Panc1 (cell line): ENCODE results near the gene UBE2L5. TPM values are rescaled to one million over a fixed set of nuclear protein-coding genes. Genes with fewer than 3 reads are reported as not detected.

Experiments used
- ATAC-seq: fragments of 200-7000 bp; cut with Tn5 transposase; 2 replicates; pipeline ENCODE4 v1.9.1; 2020; ENCODE audit warnings: mild to moderate bottlenecking, moderate library complexity
- BruUV-seq: library from RNA; stranded (reverse); fragments of 400-500 nt; replicated peaks from 2 replicates; lab custom pipeline; 2021; lab: Mats Ljungman, UMichigan
- CTCF ChIA-PET: fragments of 300-600 bp; sonication (Branson Sonifier 250); formaldehyde crosslinking; loops from one replicate; lab custom pipeline; 2022; ENCODE audit warnings: antibody characterized with exemption; lab: Charles Lee
- POLR2A ChIA-PET: fragments of 300-600 bp; sonication (Branson Sonifier 250); formaldehyde crosslinking; loops from one replicate; lab custom pipeline; 2022; ENCODE audit warnings: antibody characterized with exemption; lab: Charles Lee
- DNase-seq: peaks from one replicate; pipeline ENCODE4 v3.0.0-alpha.2; 2010; ENCODE audit warnings: low read depth, low spot score
- H3K27ac ChIP-seq: 2 replicates; pipeline ENCODE4 v1.5.1; 2011; ENCODE audit warnings: mild to moderate bottlenecking, low read length, inconsistent platforms
- H3K27me3 ChIP-seq: fragments of 200-500 bp; sonication (Bioruptor generic); 2 replicates; pipeline ENCODE4 v1.6.0; 2014; ENCODE audit warnings: low read length, inconsistent platforms; ENCODE audit not compliant: control insufficient read depth, insufficient read depth
- H3K36me3 ChIP-seq: fragments of 200-500 bp; sonication (Bioruptor generic); 2 replicates; pipeline ENCODE4 v1.5.1; 2014; ENCODE audit warnings: inconsistent platforms, mild to moderate bottlenecking, low read length, moderate library complexity; ENCODE audit not compliant: control insufficient read depth, insufficient read depth
- H3K4me1 ChIP-seq: 2 replicates; pipeline ENCODE4 v1.5.1; 2011; ENCODE audit warnings: inconsistent platforms, mild to moderate bottlenecking, low read length, moderate library complexity; ENCODE audit not compliant: control insufficient read depth, insufficient read depth
- H3K4me3 ChIP-seq, 2 experiments: 2 replicates each; pipeline ENCODE4 v1.5.1; 2011 to 2012; ENCODE audit warnings: low read depth in 2 of 2, low read length in 2 of 2, mild to moderate bottlenecking in 2 of 2, inconsistent platforms in 1 of 2, moderate library complexity in 1 of 2
- H3K9me3 ChIP-seq: fragments of 200-500 bp; sonication (Bioruptor generic); 2 replicates; pipeline ENCODE4 v1.5.1; 2014; ENCODE audit warnings: low read depth, mild to moderate bottlenecking, inconsistent platforms, low read length, moderate library complexity; ENCODE audit not compliant: control insufficient read depth, insufficient read depth
- CTCF ChIP-seq: fragments of 450-650 bp; IDR thresholded peaks from 2 replicates; pipeline ENCODE4 v1.5.1; 2017; ENCODE audit warnings: mild to moderate bottlenecking
- POLR2AphosphoS5 ChIP-seq: IDR thresholded peaks from 2 replicates; pipeline ENCODE4 v1.6.1; 2012; ENCODE audit warnings: mild to moderate bottlenecking, low read depth, low read length, moderate library complexity
- SIN3A ChIP-seq: IDR thresholded peaks from 2 replicates; pipeline ENCODE4 v1.6.1; 2012; ENCODE audit warnings: low read depth, mild to moderate bottlenecking, low read length, moderate library complexity, borderline replicate concordance; ENCODE audit not compliant: insufficient read depth
- TCF7L2 ChIP-seq: IDR thresholded peaks from 2 replicates; pipeline ENCODE4 v1.6.1; 2011; ENCODE audit warnings: mild to moderate bottlenecking, low read depth, low read length, inconsistent platforms
- in situ Hi-C: cut with HindIII; loops from 2 replicates; pipeline ENCODE4 v1.10.0; 2016; ENCODE audit warnings: low sequenced_read_pairs, low pct_unique_long_range_greater_than_20kb
- intact Hi-C: fragments of 100-400 bp; cut with micrococcal nuclease; formaldehyde crosslinking; loops from one replicate; pipeline ENCODE4 v1.10.0; 2022; ENCODE audit not compliant: unreplicated experiment
- total RNA-seq: library from RNA; stranded (reverse); gene quantifications from one replicate; pipeline ENCODE4 v1.2.1, GENCODE V29; 2021; ENCODE audit not compliant: unreplicated experiment
- TF ChIP-seq, protein P1 (sequence below), 2 experiments: IDR thresholded peaks; 2 replicates each; pipeline ENCODE4 v1.6.1; 2011 to 2012; ENCODE audit warnings: low read depth in 2 of 2, control low read depth in 1 of 2, low read length in 1 of 2, mild to moderate bottlenecking in 1 of 2, moderate library complexity in 1 of 2; ENCODE audit not compliant: insufficient read depth in 1 of 2

The UBE2L5 gene
- total RNA-seq, 1 experiment from 2014 or later = not detected

DNA sequence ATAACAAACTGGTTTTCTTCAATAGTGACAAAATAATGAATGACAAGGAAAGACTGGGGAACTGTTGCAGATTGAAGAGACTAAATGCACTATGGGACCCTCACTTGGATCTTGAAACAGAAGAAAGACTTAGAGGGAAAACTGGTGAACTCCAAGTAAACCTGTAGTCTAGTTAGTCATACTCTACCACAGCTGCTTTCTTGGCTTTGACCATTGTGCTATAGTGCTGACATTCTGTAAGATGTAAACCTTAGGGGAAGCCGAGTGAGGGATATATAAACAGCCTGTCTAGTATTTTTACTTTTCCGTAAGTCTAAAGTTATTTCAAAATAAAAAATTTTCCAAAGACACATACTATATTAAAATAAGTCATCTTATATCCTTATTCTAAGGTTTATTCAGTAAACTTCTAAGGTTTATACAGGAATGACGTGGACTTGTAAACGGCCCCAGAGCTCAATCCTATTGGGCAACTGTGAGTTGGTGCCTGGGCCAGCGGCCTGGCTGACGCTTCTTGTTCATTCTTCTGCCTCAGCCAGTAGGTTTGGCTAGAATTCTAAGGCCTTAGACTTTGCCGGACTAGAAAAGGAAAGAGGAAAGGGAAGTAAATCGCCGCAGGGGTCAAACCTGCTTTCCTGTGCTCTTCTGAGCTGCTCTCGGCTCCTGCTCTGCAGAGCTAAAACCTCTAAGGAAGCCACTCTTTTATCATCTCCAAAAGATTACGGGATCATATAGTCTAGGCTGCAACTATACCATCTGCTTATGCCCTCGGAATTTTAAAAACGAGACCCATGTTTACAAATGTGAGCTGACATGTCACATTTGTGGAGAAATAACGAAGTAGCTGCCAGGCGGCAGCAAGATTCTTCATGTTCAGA, 33.6 kb upstream of the UBE2L5 start:
- intact Hi-C loops = no loop called here
- no peak overlapping the region for H3K4me3 ChIP-seq

DNA sequence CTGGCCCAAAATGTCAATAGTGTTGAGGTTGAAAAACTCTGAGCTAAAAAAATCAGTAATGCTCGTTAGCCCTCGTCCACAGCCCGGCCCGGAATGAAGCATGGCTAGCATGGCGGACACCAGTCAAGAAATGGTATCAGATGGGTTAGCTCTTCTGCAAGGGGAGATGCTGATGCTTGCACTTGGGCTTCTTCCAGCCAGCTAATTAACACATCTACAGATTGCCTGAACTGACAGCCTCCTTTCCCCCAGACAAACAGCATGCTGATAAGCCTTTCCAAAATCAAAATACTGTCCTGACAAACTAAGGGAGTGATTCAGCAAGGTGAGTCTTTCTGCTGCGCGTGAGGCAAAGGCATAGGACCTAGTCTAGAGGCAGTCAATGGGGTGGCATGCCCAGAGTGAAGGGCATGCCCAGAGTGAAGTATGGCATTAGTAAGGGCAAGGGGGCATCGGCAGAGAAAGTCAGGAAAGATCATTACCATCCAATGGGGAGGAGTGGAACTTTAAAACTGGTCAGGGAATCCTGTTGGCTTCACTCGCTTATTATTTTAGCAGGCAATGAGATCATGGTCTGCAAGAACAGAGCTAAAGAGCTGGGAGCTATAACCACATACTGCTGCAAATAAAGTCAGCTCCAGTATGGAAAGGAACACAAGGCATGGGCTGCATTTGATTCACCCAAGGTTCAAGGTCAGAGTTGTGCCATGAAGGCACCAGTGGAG, 30.2 kb upstream of the UBE2L5 start:
- ChIA-PET CTCF (no interaction called here), POLR2A (interaction anchor here (0.6 kb wide), 1 partner anchor 20 kb away, joined by 3 read pairs; no protein-coding TSS in a partner anchor)
- Histone ChIP-seq H3K36me3 (no peaks in the 10 kb centered on the region), H3K27me3 (no peaks in the 10 kb centered on the region), H3K4me3 (no peak overlapping the region), H3K9me3 (no peaks in the 10 kb centered on the region), H3K27ac (no peak overlapping the region), H3K4me1 (no peaks in the 10 kb centered on the region)
- DNase-seq = no peak
- in situ Hi-C loops = no loop called here
- no TSS peak for BruUV-seq
- no peak for ATAC-seq
- intact Hi-C loops = no loop called here
- TF ChIP-seq POLR2AphosphoS5 (no peak), TCF7L2 (no peak), SIN3A (no peak), CTCF (no peak)
- TF ChIP-seq, protein P1, sequence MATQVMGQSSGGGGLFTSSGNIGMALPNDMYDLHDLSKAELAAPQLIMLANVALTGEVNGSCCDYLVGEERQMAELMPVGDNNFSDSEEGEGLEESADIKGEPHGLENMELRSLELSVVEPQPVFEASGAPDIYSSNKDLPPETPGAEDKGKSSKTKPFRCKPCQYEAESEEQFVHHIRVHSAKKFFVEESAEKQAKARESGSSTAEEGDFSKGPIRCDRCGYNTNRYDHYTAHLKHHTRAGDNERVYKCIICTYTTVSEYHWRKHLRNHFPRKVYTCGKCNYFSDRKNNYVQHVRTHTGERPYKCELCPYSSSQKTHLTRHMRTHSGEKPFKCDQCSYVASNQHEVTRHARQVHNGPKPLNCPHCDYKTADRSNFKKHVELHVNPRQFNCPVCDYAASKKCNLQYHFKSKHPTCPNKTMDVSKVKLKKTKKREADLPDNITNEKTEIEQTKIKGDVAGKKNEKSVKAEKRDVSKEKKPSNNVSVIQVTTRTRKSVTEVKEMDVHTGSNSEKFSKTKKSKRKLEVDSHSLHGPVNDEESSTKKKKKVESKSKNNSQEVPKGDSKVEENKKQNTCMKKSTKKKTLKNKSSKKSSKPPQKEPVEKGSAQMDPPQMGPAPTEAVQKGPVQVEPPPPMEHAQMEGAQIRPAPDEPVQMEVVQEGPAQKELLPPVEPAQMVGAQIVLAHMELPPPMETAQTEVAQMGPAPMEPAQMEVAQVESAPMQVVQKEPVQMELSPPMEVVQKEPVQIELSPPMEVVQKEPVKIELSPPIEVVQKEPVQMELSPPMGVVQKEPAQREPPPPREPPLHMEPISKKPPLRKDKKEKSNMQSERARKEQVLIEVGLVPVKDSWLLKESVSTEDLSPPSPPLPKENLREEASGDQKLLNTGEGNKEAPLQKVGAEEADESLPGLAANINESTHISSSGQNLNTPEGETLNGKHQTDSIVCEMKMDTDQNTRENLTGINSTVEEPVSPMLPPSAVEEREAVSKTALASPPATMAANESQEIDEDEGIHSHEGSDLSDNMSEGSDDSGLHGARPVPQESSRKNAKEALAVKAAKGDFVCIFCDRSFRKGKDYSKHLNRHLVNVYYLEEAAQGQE (IDR thresholded peaks at IDR 0.05; ENCODE audit: insufficient read depth in 1 of 2, low read depth in 2 of 2, low read length in 1 of 2) = no peak

More for the DNA sequence above, 33.6 kb upstream of the UBE2L5 start:
- no peak for TF ChIP-seq SIN3A
- TF ChIP-seq POLR2AphosphoS5 = no peak
- no peak for TF ChIP-seq TCF7L2
- TF ChIP-seq, protein P1 (IDR thresholded peaks at IDR 0.05; ENCODE audit: insufficient read depth in 1 of 2, low read depth in 2 of 2, low read length in 1 of 2) = no peak
- ChIA-PET CTCF (no interaction called here), POLR2A (interaction anchor here (0.5 kb wide), 1 partner anchor 71 kb away, joined by 7 read pairs; no protein-coding TSS in a partner anchor)
- Histone ChIP-seq H3K27me3 (no peaks in the 10 kb centered on the region), H3K27ac (no peak overlapping the region), H3K4me1 (no peaks in the 10 kb centered on the region), H3K36me3 (no peaks in the 10 kb centered on the region), H3K9me3 (no peaks in the 10 kb centered on the region)
- no TSS peak for BruUV-seq
- ATAC-seq = no peak
- DNase-seq = no peak
- in situ Hi-C loops = no loop called here
